ENCODE results near the gene CLIP2.

DNA sequence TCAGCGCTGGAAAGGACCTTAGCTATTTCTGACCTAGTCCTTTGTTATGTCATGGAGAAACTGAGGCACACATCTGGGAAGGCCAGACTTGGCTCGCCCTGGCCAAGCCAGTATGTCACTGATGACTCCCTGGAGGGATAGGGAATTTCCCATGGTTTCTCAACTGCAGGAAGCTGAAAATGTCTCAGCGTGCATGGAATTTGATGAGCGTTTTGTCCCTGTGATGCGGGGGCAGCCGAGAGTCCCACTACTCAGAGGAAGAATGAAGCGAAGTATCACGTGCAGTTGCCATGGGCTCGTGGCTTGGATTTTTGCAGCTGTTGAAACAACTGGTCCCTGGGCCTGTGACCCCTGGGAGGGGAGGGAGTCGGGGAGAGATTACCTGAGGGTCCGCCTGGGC is 44.8 kb downstream of the CLIP2 start:
- no peak for TF ChIP-seq POLR2A (IDR thresholded peaks at IDR 0.05; ENCODE audit: control extremely low read depth in 1 of 2, low read depth in 2 of 2, low read length in 2 of 2)
- TF ChIP-seq RNF2 (IDR thresholded peaks at IDR 0.05; ENCODE audit: borderline replicate concordance, low read depth, low read length, missing control alignments, poor library complexity, severe bottlenecking) = no peak
- TF ChIP-seq, protein P1, sequence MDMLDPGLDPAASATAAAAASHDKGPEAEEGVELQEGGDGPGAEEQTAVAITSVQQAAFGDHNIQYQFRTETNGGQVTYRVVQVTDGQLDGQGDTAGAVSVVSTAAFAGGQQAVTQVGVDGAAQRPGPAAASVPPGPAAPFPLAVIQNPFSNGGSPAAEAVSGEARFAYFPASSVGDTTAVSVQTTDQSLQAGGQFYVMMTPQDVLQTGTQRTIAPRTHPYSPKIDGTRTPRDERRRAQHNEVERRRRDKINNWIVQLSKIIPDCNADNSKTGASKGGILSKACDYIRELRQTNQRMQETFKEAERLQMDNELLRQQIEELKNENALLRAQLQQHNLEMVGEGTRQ (IDR thresholded peaks at IDR 0.05; ENCODE audit: low read length) = no peak
